PC-3 (cell line): ENCODE data around the gene GABBR1.

ENCODE experiments used
- CTCF ChIP-seq: fragments of 300-600 bp; sonication (generic); conservative IDR thresholded peaks from 2 replicates; pipeline ENCODE4 v1.5.1; 2017; ENCODE audit warnings: antibody characterized with exemption, low read depth, mild to moderate bottlenecking, low read length
- EZH2phosphoT487 ChIP-seq: fragments of 300-600 bp; sonication (generic); IDR thresholded peaks from 2 replicates; pipeline ENCODE4 v1.6.1; 2018; ENCODE audit warnings: mild to moderate bottlenecking, antibody characterized with exemption, low read length, borderline replicate concordance

DNA sequence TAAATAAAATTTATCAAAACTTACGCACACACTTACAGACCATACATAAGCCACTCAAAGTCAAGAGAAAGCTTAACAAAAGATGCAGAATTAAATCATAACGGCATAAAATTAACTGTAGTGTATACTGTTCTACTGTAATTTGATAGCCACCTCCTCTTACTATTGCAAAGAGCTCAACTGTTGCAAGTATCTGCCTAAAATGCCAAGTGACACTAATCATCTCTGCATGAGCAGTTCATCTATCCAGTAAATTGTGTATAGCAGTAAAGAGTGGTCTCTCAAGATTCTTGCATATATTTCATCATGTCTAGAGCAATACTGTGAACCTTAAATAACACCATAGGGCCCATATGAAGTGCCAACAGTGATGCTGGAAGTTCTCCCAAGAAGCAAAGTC lies 35.8 kb downstream of the GABBR1 start:
- TF ChIP-seq CTCF: no peak
- TF ChIP-seq EZH2phosphoT487: no peak
